Jurkat, Clone E6-1 (cell line): ENCODE results near the gene LTA4H. TPM values are rescaled to one million over a fixed set of nuclear protein-coding genes. Genes with fewer than 3 reads are reported as not detected.
A peak's percentile ranks its signal among the peaks of the same experiment; 100 is the strongest.
"Not testable (repeated sequence)": the region's sequence is repeated elsewhere in the genome, so short reads cannot be mapped to it uniquely, and the experiment has no call there.

Experiments used
- DNase-seq: peaks from one replicate; pipeline ENCODE4 v3.0.0-alpha.2; 2011; ENCODE audit warnings: low read depth, low spot score
- H3K4me3 ChIP-seq: 2 replicates; pipeline ENCODE4 v1.5.1; 2011; ENCODE audit warnings: mild to moderate bottlenecking, low read length, control low read depth, moderate library complexity
- polyA plus RNA-seq: library from polyadenylated mRNA; unstranded; fragments of >200 nt; gene quantifications from one replicate; pipeline ENCODE4 v1.2.1, GENCODE V29; 2012; ENCODE audit warnings: missing spikeins; ENCODE audit not compliant: insufficient read length, insufficient read depth

The LTA4H gene
- polyA plus RNA-seq = 111 TPM

DNA sequence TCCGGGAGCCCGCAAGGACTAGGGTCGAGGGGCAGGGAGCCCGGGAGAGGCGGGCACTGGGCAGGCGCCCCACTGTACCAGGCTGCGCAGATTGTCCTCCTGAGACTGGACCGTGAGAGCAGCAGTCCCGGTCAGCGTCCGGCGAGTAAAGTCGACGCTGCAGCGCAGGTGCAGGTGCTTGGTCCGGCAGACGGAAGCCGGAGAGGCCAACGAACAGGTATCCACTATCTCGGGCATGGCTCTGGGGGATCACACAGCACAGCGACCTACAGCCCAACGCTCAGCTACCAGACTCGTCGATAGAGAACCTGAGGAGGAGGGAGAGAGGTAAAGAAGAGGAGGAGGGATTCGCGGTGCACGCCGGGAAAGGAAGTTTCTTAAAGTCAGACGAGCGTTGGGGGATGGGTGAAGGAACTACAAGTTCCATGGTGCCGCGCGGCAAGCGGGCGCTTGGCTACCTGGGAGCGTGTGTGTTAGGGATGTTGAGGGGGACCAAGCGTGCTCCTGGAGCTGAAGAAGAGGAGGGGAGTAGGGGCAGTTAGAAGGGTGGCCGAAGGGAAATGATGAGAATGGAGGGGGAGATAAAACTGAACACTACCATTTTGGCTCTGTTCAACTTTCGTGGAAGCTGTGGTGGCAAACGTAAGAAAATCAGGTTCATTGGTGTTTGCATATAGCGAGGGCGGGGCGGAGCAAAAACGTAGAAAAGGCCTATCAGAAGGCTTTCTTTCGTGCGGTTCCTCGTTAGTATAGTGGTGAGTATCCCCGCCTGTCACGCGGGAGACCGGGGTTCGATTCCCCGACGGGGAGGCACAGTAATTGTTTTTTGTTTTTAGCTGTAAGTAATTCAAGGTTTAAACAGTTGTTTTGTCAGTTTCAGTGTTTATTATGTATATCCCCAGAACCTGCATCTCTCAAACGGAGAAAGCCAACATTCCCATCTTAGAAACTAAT is at the start of gene LTA4H:
Gene LTA4H, minus strand, starts transcription at position 305 of the 954 bp plus-strand sequence. Its CDS starts 68 bp downstream, at position 237.
- H3K4me3 ChIP-seq = peak within 1 kb of the TSS; percentile 93
- DNase-seq = peak; percentile 99

DNA sequence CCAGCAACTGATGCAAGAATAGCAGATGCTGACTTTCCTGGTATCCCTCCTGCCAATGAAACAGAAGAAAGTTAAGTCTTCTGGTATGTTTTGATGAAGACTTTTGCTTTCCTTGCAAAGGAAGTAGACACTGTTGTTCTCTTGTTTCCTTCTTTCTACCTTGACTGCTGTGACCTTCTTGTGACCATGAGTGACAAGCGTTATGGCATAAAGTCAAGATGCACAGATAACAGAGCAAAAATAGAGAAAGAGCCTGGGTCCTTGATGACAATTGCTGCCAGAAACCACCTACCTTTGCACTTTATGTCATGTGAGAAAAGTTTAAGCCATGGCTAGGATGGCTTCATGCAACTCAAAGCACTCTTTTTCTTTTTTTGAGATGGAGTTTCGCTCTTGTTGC is 49.2 kb upstream of the LTA4H start:
- no peak for DNase-seq
- no peak overlapping the region for H3K4me3 ChIP-seq

DNA sequence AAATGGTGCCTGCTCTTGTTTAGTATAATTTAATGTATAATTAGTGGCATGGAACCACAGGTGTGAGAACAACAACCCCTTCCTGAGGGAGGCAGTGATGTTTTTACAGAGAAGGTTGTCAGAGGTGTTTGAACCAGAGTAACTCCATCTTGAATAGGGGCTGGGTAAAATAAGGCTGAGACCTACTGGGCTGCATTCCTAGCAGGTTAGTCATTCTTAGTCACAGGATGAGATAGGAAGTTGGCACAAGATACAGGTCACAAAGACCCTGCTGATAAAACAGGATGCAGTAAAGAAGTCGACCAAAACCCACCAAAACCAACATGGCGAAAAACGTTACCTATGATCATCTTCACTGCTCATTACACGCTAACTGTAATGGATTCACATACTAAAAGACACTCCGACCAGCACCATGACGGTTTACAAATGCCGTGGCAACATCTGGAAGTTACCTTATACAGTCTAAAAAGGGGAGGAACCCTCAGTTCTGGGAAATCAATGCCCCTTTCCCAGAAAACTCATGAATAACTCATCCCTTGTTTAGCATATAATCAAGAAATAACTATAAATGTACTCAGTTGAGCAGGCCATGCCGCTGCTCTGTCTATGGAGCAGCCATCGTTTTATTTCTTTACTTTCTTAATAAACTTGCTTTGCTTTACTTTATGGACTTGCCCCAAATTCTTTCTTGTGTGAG is 47.8 kb upstream of the LTA4H start:
- no peak for DNase-seq
- no peak overlapping the region for H3K4me3 ChIP-seq

DNA sequence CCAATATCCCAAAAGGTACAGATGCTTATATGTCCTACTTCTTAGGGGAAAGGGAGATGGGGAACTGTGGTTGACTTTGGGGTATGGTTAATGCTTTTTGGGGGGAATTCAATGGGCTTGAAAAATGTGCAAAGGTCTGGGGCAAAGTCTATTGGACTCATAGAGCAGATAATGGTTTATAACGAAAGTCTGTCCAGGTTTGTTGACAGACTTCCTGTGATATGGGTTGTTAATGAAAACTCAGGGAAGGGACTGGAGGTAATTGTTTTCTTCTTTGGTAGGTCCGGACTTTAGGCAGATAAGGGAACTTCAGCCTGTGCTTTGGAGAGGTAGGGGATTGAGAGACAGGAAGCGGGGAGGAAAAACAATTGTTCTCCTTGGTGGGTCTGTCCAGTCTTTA is 46.2 kb upstream of the LTA4H start:
- no peak for DNase-seq
- no peak overlapping the region for H3K4me3 ChIP-seq

DNA sequence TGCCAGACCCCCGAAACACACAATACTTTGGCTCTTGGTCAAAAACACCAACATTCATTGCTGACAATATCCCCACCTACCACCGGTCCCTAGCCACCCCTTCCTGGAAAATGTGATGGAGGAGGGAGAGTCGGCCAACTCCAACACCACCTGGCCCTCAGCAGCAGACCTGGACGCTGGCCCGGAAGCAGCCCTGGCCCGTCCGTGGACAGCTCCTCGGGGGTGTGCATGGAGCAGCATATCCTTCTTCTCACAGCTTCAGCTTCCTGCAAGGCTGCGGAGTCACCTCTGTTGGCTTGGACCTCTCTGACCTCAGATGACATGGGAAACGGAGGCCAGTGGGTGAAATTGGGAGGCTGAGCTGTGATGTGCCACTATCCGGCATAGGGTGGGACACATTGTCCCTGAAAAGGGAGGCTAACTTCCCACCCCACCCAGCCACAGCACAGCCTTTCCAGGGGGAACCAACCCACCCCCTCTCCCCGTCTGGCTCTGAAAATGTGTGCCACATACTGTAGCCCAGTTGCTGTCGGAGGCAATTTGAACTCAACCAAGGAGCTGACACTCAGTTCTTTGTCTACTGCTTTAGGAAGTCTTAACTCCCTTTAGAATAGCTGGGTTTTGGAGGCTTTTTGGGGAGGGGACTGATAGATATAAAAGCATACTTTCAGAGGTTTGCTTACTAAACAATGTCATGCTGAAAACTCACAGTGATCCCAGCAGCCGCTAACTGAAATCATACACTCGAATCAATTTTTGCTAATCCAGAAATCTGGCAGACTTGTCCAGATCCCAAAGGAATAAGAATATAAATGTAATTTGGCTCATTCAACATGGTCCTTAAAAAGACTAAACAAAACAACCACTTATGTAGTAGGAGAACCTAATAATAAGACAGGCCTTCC is 43.1 kb upstream of the LTA4H start:
- DNase-seq = no peak
- no peak overlapping the region for H3K4me3 ChIP-seq

DNA sequence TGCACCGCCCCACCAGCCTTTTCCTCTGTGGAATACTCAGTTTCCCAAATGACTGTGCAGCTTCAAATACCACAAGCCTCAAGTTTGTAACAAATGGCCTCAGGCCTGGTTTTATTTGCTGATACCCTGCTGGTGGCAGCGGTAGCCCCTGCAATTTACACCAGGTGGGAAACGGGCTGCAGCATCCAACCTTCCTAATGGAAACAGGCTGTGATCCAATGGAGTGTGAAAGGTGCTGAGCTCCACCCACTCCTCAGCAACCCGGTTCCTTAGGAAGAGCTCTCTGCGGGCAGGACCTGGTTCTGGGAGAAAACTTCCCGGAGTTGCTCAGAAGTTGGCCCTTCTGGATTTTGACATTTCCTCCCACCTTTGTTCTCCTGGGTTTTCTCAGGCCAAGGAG is 41.7 kb upstream of the LTA4H start:
- no peak for DNase-seq
- H3K4me3 ChIP-seq = no peak overlapping the region

DNA sequence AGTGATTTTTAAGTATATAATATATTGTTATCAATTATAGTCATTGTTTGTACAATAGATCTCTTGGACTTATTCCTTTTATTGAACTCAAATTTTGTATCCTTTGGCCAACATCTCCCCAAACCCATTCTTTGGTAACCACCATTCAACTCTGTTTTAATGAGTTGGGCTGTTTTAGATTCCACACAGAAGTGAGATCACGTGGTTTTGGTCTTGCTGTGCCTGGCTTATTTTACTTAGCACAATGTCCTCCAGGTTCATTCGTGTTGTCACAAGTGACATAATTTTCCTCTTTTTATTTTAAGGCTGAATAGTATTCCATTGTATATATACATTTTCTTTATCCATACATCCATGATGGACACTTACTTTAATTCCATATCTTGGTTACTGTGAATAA is 40.2 kb upstream of the LTA4H start:
- no peak overlapping the region for H3K4me3 ChIP-seq
- no peak for DNase-seq

DNA sequence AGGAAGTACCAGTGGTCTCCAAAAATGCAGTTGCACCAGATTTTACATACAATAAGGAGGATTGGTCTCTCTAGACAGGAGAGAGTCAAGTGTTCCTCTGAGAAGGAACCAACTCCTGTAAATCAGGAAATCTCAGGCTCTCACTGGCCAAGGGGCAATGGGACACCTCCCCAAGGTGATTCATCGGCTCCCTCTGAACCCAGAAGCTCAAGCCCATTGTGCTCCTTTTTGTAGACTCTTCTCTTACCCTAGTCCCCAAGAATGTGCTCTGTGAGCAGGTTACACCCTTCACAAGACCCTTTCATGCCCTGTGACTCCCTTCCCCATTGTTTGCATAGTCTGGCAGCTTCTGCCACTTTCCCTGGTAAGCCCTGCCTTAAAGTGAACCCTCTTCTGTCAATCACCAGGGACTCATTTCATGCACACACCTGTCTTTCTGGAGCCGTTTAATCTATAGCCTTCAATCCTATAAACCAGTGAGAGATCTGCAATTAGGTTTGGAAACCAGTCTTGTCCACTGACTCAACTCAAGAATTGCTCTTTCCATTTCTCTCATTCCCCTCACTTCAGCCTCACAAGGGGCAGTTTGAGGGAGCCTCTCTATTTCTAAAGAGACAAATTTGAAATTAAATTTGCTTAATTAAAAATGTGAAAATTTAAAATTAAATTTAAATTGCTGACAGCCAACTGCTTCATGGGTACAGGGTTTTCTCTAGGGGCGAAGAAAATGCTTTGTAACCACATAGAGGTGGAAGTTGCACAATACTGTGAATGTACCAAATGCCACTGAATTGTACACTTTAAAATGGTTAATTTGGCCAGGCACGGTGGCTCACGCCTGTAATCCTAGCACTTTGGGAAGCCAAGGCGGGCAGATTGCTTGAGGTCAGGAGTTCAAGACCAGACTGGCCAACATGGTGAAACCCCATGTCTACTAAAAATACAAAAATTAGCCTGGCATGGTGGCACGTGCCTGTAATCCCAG is 38.3 kb upstream of the LTA4H start:
- peak; percentile 15 for DNase-seq
- H3K4me3 ChIP-seq = no peak overlapping the region

DNA sequence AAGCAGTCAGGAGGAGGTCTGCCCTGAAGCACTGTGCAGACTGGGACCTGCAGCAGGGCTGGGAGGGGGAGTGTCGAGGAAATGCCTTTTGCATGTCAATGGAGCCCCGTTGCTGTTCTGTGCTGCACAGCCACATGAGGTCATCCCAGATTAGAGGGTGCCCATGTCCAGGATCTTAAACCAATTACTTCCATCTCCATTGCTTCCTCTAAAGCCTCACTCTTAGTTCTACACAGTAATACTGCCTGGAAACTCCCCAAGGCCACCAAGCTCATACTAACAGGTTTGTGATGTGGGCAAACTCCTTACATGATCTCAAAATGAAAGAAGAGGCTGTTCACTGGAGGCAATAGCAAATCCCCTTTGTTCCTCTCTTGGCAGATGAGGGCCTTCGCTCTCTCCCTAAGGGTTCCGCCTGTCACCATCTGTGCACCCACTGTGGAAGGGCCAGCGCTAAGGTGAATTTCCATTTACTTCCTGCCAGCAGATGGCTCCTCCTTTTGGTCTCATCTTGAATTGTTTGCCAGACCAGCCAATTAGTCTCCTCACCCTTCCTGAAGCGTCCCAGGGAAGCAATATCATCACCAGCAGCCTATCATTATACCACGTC is 35.4 kb upstream of the LTA4H start:
- DNase-seq = no peak
- H3K4me3 ChIP-seq = no peak overlapping the region

DNA sequence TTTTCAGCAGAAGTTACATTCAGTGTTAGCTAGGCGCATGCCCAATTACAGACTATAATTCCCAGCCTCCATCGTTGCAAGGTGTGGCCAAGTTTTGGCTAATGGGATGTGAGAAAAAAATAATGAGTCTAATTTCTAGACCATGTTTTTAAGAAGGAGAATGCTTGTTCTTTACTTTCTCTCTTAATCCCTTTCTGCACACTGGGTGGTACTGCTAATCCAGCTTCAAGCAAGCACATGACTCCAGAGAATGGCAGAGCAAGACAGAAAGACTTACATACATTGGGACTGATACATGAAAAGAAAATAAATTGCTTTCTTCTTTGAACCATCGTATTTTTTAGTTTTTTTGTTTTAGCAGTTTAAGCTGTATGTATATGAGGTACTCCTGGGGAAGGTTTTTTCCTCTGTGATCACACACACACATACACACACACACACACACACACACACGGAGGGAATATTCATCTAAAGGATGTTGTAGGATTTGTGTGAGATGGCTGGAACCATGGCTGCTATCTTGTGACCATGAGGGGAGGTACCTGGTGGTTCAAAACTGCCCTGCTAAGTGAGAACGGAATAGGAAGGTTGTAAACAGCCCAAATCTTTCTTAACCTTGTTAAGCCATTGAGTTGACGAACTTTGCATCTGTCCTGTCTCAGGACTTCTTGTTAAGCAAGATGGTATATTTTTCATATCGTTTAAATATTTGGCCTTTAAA is 34.3 kb upstream of the LTA4H start:
- DNase-seq = no peak
- no peak overlapping the region for H3K4me3 ChIP-seq

DNA sequence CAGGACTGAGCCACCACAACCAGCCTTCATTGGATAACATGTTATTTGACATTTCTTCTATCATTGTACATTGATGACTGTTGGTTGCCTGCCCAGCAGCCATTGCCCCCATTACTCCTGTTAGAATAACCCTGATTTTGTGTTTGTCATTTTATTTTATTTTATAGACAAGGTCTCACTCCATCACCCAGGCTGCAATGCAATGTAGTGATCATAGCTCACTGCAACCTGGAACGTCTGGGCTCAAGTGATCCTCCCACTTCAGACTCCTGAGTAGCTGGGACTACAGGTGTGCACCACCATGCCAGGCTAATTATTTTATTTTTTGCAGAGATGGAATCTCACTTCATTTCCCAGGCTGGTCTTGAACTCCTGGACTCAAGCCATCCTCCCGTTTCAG is 33.2 kb upstream of the LTA4H start:
- H3K4me3 ChIP-seq = no peak overlapping the region
- DNase-seq = no peak

DNA sequence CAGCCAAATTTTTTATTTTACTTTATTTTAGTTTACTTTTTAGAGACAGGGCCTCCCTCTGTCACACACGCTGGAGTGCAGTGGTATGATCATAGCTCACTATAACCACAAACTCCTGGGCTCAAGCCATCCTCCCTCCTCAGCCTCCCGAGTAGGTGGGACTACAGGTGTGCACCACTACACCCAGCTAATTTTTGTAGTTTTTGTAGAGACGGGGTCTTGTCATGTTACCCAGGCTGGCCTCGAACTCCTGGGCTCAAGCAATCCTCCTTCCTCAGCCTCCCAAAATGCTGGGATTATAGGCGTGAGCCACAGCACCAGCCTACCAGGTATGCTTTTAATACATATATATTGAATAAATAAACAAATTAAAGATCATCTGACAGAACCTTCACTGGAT is 32.7 kb upstream of the LTA4H start:
- DNase-seq = no peak
- H3K4me3 ChIP-seq = no peak overlapping the region

DNA sequence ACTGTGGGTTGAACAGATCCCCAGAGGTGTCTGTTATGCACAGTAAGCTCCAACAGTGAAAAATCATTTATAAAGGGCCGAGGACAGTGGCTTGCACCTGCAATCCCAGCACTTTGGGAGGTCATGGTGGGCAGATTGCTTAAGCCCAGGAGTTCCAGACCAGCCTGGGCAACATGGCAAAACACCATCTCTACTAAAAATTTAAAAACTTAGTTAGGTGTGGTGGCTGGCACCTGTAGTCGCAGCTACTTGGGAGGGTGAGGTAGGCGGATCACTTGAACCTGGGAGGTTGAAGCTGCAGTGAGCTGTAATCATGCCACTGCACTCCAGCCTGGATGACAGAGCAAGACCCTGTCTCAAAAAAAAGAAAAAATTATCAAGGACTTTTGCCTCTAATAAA is 30.4 kb upstream of the LTA4H start:
- DNase-seq, H3K4me3 ChIP-seq: not testable (repeated sequence)

DNA sequence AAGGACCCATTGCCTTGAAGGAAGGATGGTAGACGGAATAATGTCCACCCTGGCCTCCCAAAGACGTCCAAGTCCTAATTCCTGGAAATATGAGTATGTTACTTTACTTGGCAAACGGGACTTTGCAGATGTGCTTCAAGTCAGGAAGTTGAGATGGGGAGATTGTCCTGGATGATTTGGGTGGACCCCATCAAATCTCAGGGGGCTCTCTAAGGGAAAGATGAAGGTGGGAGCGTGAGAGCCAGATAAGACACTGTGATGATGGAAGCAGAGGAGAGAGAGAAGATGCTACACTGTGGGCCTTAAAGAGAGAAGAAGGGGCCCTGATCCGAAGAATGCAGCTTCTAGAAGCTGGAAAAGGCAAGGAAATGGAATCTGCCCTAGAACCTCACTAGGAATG is 29.6 kb upstream of the LTA4H start:
- DNase-seq = no peak
- H3K4me3 ChIP-seq = no peak overlapping the region

DNA sequence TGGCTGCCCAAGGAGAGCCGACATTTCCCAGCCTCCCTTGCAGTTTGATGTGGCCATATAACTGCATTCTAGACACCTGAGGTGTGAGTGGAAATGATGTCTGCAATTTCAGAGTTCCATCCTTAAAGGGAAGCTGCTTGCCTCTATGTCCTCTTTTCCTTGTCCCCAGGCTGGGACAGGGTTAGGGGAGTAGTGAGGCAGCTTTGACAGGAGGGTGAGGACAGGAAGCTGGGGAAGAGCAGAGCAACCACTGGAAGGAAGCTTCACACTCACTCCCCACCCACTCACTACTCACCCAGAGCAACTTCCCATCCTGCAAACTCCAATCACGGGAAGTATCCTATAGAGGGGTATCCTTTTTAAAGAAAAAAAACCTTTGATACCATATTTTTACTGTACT is 28.9 kb upstream of the LTA4H start:
- H3K4me3 ChIP-seq = no peak overlapping the region
- DNase-seq = no peak

DNA sequence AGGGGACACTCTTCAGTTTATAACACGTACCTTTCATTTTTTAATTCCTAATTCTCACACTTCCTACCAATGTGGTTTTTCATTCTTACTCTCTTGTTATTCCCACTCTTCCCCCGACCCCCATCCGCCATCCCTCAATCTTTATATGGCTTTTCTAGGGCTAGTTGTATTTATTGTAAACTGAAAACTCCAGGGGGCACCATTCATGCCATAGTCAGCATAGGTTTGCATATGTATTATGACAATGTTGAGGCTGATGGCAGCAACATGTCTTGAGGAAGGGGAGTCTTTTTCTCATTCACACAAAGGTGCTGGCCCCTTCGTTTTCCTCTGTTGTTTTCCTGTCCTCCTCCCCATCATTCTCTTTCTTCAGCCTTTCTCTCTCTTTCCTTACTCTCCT is 27.7 kb upstream of the LTA4H start:
- DNase-seq = peak; percentile 37
- no peak overlapping the region for H3K4me3 ChIP-seq

DNA sequence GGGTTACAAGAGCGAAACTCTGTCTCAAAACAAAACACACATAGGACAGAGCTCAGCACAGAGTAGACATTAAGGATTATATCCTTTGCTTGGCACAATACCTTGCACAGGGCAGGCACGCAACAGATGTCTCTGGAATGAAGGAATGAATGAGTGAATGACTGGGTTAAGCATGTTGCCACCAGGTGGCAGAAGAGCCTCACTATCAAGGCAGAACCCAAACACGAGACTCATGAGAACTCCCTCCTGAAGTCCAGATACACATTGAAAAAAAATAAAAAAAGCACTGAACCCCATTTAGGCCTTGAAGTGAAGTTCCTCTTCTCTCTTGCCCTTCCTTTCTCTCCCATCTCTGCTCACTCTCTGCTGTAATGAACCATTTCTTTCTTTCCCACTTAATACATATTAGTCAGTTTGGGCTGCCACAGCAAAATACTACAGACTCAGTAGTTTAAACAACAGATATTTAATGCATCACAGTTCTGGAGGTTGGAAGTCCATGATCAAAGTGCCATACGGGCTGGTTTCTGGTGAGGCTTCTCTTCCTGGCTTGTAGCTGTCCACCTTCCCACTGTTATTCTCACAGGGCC is 26.6 kb upstream of the LTA4H start:
- no peak overlapping the region for H3K4me3 ChIP-seq
- DNase-seq = peak; percentile 70
